Tibial nerve (tissue), 4 donors: ENCODE results near the gene IFNB1.

Experiments used
- EP300 ChIP-seq, 2 donors: sonication (generic); formaldehyde crosslinking; IDR thresholded peaks; one replicate each; pipeline ENCODE4 v1.6.1; 2017; ENCODE audit warnings: antibody characterized with exemption in 2 of 2, mild to moderate bottlenecking in 1 of 2
- TF ChIP-seq, protein P1 (sequence below), 5 experiments: fragments of 200-600 bp in 3 of 5; fragments of 450-650 bp in 2 of 5; sonication (generic) in 3 of 5; IDR thresholded peaks; one replicate each; pipeline ENCODE4 v1.5.1; 2016 to 2019; ENCODE audit warnings: antibody characterized with exemption in 5 of 5, mild to moderate bottlenecking in 3 of 5, moderate library complexity in 2 of 5

DNA sequence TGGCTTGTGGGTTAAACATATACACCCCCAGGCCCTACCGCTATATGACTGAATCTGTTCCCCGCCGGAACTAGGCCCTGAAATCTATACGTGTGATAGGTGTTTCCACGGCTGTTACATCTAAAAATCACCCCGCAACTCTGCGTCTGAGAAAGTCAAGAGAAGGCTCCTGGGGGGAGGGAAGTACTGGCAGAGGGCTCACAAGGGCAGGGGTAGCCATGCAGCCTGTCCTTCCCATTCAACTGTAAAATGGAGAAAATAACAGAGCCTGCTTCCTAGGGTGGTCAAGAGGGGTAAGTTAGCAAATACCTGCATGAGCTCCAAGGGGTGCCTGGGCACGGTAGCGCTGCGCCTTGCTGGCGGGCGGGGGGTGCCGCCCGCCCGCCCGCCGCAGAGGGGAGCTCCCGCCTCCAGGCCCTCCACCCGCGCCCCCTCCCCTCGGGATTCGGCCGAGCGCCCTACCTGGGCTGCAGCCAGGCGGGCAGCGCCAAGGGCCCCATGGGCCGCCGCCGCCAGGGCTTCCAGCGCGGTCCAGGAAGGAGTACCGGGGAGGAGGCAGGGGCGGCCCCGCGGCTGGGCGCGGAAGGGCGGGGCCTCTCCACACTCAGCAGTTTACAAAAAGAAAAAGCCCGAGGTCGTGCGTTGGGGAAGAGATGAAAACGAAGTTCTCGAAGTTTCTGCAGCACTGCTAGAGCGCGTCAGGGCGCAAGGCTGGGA is 46.5 kb downstream of the IFNB1 start, which contains the start of gene HACD4:
- TF ChIP-seq, protein P1, sequence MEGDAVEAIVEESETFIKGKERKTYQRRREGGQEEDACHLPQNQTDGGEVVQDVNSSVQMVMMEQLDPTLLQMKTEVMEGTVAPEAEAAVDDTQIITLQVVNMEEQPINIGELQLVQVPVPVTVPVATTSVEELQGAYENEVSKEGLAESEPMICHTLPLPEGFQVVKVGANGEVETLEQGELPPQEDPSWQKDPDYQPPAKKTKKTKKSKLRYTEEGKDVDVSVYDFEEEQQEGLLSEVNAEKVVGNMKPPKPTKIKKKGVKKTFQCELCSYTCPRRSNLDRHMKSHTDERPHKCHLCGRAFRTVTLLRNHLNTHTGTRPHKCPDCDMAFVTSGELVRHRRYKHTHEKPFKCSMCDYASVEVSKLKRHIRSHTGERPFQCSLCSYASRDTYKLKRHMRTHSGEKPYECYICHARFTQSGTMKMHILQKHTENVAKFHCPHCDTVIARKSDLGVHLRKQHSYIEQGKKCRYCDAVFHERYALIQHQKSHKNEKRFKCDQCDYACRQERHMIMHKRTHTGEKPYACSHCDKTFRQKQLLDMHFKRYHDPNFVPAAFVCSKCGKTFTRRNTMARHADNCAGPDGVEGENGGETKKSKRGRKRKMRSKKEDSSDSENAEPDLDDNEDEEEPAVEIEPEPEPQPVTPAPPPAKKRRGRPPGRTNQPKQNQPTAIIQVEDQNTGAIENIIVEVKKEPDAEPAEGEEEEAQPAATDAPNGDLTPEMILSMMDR (IDR thresholded peaks at IDR 0.05): no peak
- no peak for TF ChIP-seq EP300 (IDR thresholded peaks at IDR 0.05)
